Measurements from ENCODE around the gene MYO19.

MYO19 gene

DNA sequence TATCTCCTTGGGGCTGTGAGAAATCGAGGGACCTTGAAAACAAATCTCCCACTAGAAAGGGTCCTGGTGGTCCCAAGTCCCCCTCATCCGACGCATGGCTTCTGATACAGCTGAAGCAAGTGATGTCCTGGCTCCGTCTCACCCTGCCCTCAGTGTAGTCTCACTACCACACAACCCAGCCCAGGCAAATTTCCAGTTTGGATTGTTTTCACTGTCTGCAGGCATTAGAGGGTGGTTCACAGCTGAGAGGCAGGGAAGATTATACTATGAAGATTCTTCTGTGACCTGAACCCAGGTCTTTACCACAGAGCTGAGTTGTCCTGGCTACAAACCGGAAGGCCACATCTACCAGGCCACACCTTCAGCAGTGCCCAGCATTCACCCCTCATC lies 30.5 kb downstream of the MYO19 start:
- H3K27ac ChIP-seq, result no peak overlapping the region
- TF ChIP-seq CTCF (conservative IDR thresholded peaks at IDR 0.05), result no peak
- TF ChIP-seq ZFX (IDR thresholded peaks at IDR 0.05), result no peak

GRCh38 chr17:36503456-36504155 lies 31.1 kb downstream of the MYO19 start:
- no peak for TF ChIP-seq CTCF (conservative IDR thresholded peaks at IDR 0.05)
- no peak for TF ChIP-seq ZFX (IDR thresholded peaks at IDR 0.05)
- H3K27ac ChIP-seq, result no peak overlapping the region

GRCh38 chr17:36501963-36502362 lies 32.7 kb downstream of the MYO19 start:
- TF ChIP-seq ZFX (IDR thresholded peaks at IDR 0.05) (no peak), CTCF (conservative IDR thresholded peaks at IDR 0.05) (no peak)
- no peak overlapping the region for H3K27ac ChIP-seq

DNA sequence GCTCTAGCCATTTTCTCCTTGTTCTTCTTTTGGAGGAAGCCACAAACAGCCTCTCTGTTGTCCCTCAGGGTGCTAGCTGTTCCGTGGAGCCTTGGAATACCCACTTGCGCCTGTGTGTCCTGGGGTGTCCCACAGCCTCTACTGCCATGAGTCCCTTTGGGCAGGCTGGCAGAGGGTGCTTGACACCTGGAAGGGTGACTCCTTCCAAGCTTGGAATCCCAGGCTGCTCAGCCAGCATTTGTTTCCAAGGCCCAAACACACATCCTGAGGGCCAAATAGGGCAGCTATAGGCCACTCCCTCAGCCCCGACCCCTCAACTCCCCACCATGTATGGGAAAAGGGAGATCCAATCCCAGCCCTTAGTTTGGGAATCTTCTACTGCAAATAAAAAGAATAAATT lies 33.3 kb downstream of the MYO19 start:
- H3K27ac ChIP-seq, result no peak overlapping the region
- TF ChIP-seq CTCF (conservative IDR thresholded peaks at IDR 0.05) (no peak), ZFX (IDR thresholded peaks at IDR 0.05) (no peak)

GRCh38 chr17:36500745-36501225 lies 33.9 kb downstream of the MYO19 start:
- H3K27ac ChIP-seq, result no peak overlapping the region
- TF ChIP-seq ZFX (IDR thresholded peaks at IDR 0.05) (no peak), CTCF (conservative IDR thresholded peaks at IDR 0.05) (no peak)

GRCh38 chr17:36498560-36499300 lies 35.9 kb downstream of the MYO19 start:
- TF ChIP-seq ZFX (IDR thresholded peaks at IDR 0.05), result no peak
- no peak overlapping the region for H3K27ac ChIP-seq

DNA sequence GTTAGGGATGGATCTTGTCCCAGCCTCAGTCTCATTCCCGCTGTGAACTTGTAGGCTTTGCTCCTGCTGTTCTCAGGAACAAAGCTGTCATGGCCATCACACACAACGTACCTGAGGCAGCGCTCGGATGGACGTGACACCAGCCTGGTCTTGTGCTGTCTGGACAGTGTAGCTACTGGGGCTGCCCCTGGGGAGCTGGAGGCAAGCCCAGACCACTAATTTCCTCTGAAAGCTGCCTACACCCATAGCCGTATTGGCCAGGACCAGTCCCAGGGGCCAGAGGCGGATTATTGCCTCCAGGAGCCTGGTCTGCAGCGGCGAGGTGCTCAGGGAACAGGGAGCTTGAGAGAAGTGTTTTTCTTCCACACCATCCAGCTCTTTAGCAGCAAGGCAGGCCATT lies 36.5 kb downstream of the MYO19 start:
- H3K27ac ChIP-seq, result no peak overlapping the region

More for the DNA sequence above, 36.5 kb downstream of the MYO19 start:
- TF ChIP-seq ZFX (IDR thresholded peaks at IDR 0.05), result no peak
- TF ChIP-seq CTCF (conservative IDR thresholded peaks at IDR 0.05), result no peak
